A549 treated with CpdA at 1 μM for 4 hours (cell line): ENCODE data around the gene TNK2. TPM values are rescaled to one million over a fixed set of nuclear protein-coding genes. Genes with fewer than 3 reads are reported as not detected.

Experiments used
- total RNA-seq: library from RNA; stranded (reverse); fragments of 200-300 nt; extraction: Qiagen RNA extraction; gene quantifications from 5 replicates; pipeline ENCODE4 v1.2.3, GENCODE V29; 2022; ENCODE audit warnings: low read depth

TNK2 gene
- 16.3 to 20.6 TPM (median 17.7 TPM) in 5 replicates for total RNA-seq

GRCh38 chr3:195907934-195908693, at the start of gene TNK2:
Gene TNK2, minus strand, starts transcription at chr3:195908551. Its CDS starts 19,963 bp downstream, at chr3:195888588.

Other genes with a start within 250 kb of the TNK2 start
- 0.40 to 0.98 TPM (median 0.56 TPM) in 5 replicates for gene MUC20, start 187.6 kb downstream of the TNK2 start, total RNA-seq
- not detected in 5 replicates for gene MUC4, start 96.6 kb downstream of the TNK2 start, total RNA-seq
- 89.2 to 116 TPM (median 101 TPM) in 5 replicates for gene TFRC, start 173.5 kb upstream of the TNK2 start, total RNA-seq